ENCODE data around the gene UBR3. TPM values are rescaled to one million over a fixed set of nuclear protein-coding genes. Genes with fewer than 3 reads are reported as not detected.

Gene UBR3
- total RNA-seq, 1 donor from 2014 or later, result 29.5 TPM

DNA sequence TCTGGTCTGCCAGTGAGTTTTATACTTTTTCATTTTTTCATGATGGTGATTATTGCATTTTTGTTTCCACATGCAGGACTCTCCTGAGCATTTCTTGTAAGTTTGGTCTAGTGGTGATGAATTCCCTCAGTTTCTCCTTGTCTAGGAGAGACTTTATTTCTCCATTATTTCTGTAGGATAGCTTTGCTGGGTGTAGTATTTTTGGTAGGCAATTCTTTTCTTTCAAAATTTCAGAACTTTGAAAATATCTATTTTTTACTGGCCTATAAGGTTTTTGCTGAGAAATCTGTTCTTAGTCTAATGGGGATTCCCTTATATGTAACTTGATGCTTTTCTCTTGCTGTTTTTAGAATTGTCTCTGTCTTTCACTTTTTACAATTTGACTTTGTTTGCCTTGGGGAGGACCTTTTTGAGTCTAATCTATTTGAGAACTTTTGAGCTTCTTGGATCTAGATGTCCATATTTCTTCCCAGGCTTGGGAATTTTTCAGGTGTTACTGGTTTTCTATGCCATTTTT is 149.1 kb downstream of the UBR3 start:
- H3K4me3 Mint-ChIP-seq, result no peak overlapping the region
- H3K27ac Mint-ChIP-seq (ENCODE audit: unreplicated experiment), result peak overlapping the region; percentile 16
- TF ChIP-seq, protein P1, sequence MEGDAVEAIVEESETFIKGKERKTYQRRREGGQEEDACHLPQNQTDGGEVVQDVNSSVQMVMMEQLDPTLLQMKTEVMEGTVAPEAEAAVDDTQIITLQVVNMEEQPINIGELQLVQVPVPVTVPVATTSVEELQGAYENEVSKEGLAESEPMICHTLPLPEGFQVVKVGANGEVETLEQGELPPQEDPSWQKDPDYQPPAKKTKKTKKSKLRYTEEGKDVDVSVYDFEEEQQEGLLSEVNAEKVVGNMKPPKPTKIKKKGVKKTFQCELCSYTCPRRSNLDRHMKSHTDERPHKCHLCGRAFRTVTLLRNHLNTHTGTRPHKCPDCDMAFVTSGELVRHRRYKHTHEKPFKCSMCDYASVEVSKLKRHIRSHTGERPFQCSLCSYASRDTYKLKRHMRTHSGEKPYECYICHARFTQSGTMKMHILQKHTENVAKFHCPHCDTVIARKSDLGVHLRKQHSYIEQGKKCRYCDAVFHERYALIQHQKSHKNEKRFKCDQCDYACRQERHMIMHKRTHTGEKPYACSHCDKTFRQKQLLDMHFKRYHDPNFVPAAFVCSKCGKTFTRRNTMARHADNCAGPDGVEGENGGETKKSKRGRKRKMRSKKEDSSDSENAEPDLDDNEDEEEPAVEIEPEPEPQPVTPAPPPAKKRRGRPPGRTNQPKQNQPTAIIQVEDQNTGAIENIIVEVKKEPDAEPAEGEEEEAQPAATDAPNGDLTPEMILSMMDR (conservative IDR thresholded peaks at IDR 0.05), result no peak
- no peaks in the 10 kb centered on the region for H3K4me1 Mint-ChIP-seq
- H3K27me3 Mint-ChIP-seq (ENCODE audit: low read depth), result no peaks in the 10 kb centered on the region
- H3K9me3 Mint-ChIP-seq, result peaks cover 31% of the 10 kb centered on the region
- no peak for DNase-seq (ENCODE audit: low read depth, low spot score)
- peaks cover 56% of the 10 kb centered on the region for H3K36me3 Mint-ChIP-seq (ENCODE audit: low read depth)

- peaks cover 31% of the 10 kb centered on the region for H3K9me3 Mint-ChIP-seq
- TF ChIP-seq, protein P1 (conservative IDR thresholded peaks at IDR 0.05), result no peak
- H3K36me3 Mint-ChIP-seq (ENCODE audit: low read depth), result peaks cover 48% of the 10 kb centered on the region
- H3K4me3 Mint-ChIP-seq, result no peak overlapping the region
- no peaks in the 10 kb centered on the region for H3K27me3 Mint-ChIP-seq (ENCODE audit: low read depth)
- no peak overlapping the region for H3K27ac Mint-ChIP-seq (ENCODE audit: unreplicated experiment)
- no peak for DNase-seq (ENCODE audit: low read depth, low spot score)
- H3K4me1 Mint-ChIP-seq, result no peaks in the 10 kb centered on the region
Observed at GRCh38 chr2:169977530-169977929, 150.3 kb downstream of the UBR3 start.

- peaks cover 31% of the 10 kb centered on the region for H3K9me3 Mint-ChIP-seq
- DNase-seq (ENCODE audit: low read depth, low spot score), result no peak
- TF ChIP-seq, protein P1 (conservative IDR thresholded peaks at IDR 0.05), result no peak
- no peak overlapping the region for H3K4me3 Mint-ChIP-seq
- H3K27ac Mint-ChIP-seq (ENCODE audit: unreplicated experiment), result no peak overlapping the region
- no peaks in the 10 kb centered on the region for H3K27me3 Mint-ChIP-seq (ENCODE audit: low read depth)
- H3K4me1 Mint-ChIP-seq, result no peaks in the 10 kb centered on the region
- H3K36me3 Mint-ChIP-seq (ENCODE audit: low read depth), result peaks cover 48% of the 10 kb centered on the region
Observed at GRCh38 chr2:169978402-169979017, 151.3 kb downstream of the UBR3 start.

GRCh38 chr2:169979025-169979424 is 151.8 kb downstream of the UBR3 start:
- Mint-ChIP-seq H3K9me3 (peaks cover 28% of the 10 kb centered on the region), H3K27ac (ENCODE audit: unreplicated experiment) (no peak overlapping the region), H3K4me3 (no peak overlapping the region), H3K27me3 (ENCODE audit: low read depth) (no peaks in the 10 kb centered on the region), H3K36me3 (ENCODE audit: low read depth) (peaks cover 43% of the 10 kb centered on the region), H3K4me1 (no peaks in the 10 kb centered on the region)
- TF ChIP-seq, protein P1 (conservative IDR thresholded peaks at IDR 0.05), result no peak
- no peak for DNase-seq (ENCODE audit: low read depth, low spot score)

- H3K4me1 Mint-ChIP-seq, result no peaks in the 10 kb centered on the region
- TF ChIP-seq, protein P1 (conservative IDR thresholded peaks at IDR 0.05), result no peak
- no peak overlapping the region for H3K4me3 Mint-ChIP-seq
- H3K27me3 Mint-ChIP-seq (ENCODE audit: low read depth), result no peaks in the 10 kb centered on the region
- no peak overlapping the region for H3K27ac Mint-ChIP-seq (ENCODE audit: unreplicated experiment)
- H3K9me3 Mint-ChIP-seq, result peaks cover 23% of the 10 kb centered on the region
- DNase-seq (ENCODE audit: low read depth, low spot score), result no peak
- peaks cover 35% of the 10 kb centered on the region for H3K36me3 Mint-ChIP-seq (ENCODE audit: low read depth)
Observed at GRCh38 chr2:169980001-169980400, 152.7 kb downstream of the UBR3 start.
